Measurements from ENCODE around the gene CD180. TPM values are rescaled to one million over a fixed set of nuclear protein-coding genes. Genes with fewer than 3 reads are reported as not detected.

The CD180 gene
- total RNA-seq, 2 donors from 2014 or later = 0.81 to 0.85 TPM

GRCh38 chr5:67133776-67134175, 62.8 kb downstream of the CD180 start:
- no peak overlapping the region for H3K27ac ChIP-seq
- DNase-seq (ENCODE audit: low spot score) (no peak), ATAC-seq (ENCODE audit: insufficient number of reproducible peaks, low FRiP score, low read depth) (no peak)
- TF ChIP-seq, protein P1, sequence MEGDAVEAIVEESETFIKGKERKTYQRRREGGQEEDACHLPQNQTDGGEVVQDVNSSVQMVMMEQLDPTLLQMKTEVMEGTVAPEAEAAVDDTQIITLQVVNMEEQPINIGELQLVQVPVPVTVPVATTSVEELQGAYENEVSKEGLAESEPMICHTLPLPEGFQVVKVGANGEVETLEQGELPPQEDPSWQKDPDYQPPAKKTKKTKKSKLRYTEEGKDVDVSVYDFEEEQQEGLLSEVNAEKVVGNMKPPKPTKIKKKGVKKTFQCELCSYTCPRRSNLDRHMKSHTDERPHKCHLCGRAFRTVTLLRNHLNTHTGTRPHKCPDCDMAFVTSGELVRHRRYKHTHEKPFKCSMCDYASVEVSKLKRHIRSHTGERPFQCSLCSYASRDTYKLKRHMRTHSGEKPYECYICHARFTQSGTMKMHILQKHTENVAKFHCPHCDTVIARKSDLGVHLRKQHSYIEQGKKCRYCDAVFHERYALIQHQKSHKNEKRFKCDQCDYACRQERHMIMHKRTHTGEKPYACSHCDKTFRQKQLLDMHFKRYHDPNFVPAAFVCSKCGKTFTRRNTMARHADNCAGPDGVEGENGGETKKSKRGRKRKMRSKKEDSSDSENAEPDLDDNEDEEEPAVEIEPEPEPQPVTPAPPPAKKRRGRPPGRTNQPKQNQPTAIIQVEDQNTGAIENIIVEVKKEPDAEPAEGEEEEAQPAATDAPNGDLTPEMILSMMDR (IDR thresholded peaks at IDR 0.05) = no peak
- H3K27me3 ChIP-seq (replicated peaks; ENCODE audit: insufficient read depth) = no peaks in the 10 kb centered on the region
- H3K9me3 ChIP-seq = no peaks in the 10 kb centered on the region
- peaks cover 6% of the 10 kb centered on the region for H3K36me3 ChIP-seq
- no peaks in the 10 kb centered on the region for H3K4me1 ChIP-seq (ENCODE audit: control insufficient read depth in 1 of 2, low read depth in 2 of 2)
- H3K4me3 ChIP-seq = no peak overlapping the region

DNA sequence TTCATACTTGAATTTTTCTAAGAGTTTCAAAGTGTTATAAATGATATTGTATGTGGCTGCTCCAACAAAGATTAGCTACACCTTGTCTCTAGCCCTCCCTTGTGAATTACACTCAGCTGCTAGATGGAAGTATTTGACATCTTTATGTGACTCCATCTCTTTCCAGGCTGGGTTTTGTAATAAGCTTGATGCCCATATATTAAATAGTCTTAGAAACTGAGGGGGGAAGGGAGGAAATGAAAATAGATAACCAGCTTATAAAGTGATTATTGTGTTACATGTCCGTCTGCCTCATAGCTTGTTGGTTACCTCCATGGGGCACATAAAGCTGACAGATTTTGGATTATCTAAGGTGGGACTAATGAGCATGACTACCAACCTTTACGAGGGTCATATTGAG, 63.4 kb downstream of the CD180 start:
- H3K9me3 ChIP-seq = no peaks in the 10 kb centered on the region
- H3K36me3 ChIP-seq = peaks cover 6% of the 10 kb centered on the region
- ATAC-seq (ENCODE audit: insufficient number of reproducible peaks, low FRiP score, low read depth) (no peak), DNase-seq (ENCODE audit: low spot score) (no peak)
- no peak overlapping the region for H3K4me3 ChIP-seq
- TF ChIP-seq, protein P1 (IDR thresholded peaks at IDR 0.05) = no peak
- no peaks in the 10 kb centered on the region for H3K4me1 ChIP-seq (ENCODE audit: control insufficient read depth in 1 of 2, low read depth in 2 of 2)
- no peak overlapping the region for H3K27ac ChIP-seq
- H3K27me3 ChIP-seq (replicated peaks; ENCODE audit: insufficient read depth) = no peaks in the 10 kb centered on the region

- DNase-seq (ENCODE audit: low spot score) (no peak), ATAC-seq (ENCODE audit: insufficient number of reproducible peaks, low FRiP score, low read depth) (no peak)
- Histone ChIP-seq H3K27me3 (replicated peaks; ENCODE audit: insufficient read depth) (no peaks in the 10 kb centered on the region), H3K27ac (no peak overlapping the region), H3K4me1 (ENCODE audit: control insufficient read depth in 1 of 2, low read depth in 2 of 2) (no peaks in the 10 kb centered on the region), H3K36me3 (no peaks in the 10 kb centered on the region), H3K4me3 (no peak overlapping the region), H3K9me3 (no peaks in the 10 kb centered on the region)
- TF ChIP-seq, protein P1 (IDR thresholded peaks at IDR 0.05) = no peak
Measured at GRCh38 chr5:67129768-67130167, 66.8 kb downstream of the CD180 start.

Measured in thoracic aorta (tissue), 2 donors.